Transverse colon (tissue), 4 donors: ENCODE data around the gene PPP1R12B. TPM values are rescaled to one million over a fixed set of nuclear protein-coding genes. Genes with fewer than 3 reads are reported as not detected.

ENCODE experiments used
- DNase-seq: peaks from one replicate; pipeline ENCODE4 v3.0.0-alpha.2; 2019
- H3K27ac ChIP-seq, 4 donors: fragments of 200-600 bp; sonication (generic); 2 replicates each; pipeline ENCODE4 v1.5.1; 2016 to 2018; ENCODE audit warnings: inconsistent platforms in 4 of 4
- H3K27me3 ChIP-seq: fragments of 200-600 bp; sonication (generic); 2 replicates; pipeline ENCODE4 v1.5.1; 2017; ENCODE audit warnings: inconsistent platforms
- H3K36me3 ChIP-seq, 4 donors: fragments of 200-600 bp; sonication (generic); 2 replicates each; pipeline ENCODE4 v1.5.1; 2017 to 2019; ENCODE audit warnings: inconsistent platforms in 4 of 4
- H3K4me1 ChIP-seq, 4 donors: fragments of 200-600 bp; sonication (generic); 2 replicates each; pipeline ENCODE4 v1.5.1; 2017 to 2020; ENCODE audit warnings: inconsistent platforms in 4 of 4
- H3K4me3 ChIP-seq, 4 donors: fragments of 200-600 bp; sonication (generic); 1 replicate in 1 of 4; 2 replicates in 3 of 4; pipeline versions ENCODE4 v1.5.1 to v1.6.1; 2017 to 2019; ENCODE audit warnings: inconsistent platforms in 4 of 4
- H3K9me3 ChIP-seq, 2 donors: fragments of 200-600 bp; sonication (generic); 2 replicates each; pipeline ENCODE4 v1.5.1; 2017 to 2019; ENCODE audit warnings: inconsistent platforms in 2 of 2
- EP300 ChIP-seq: sonication (generic); formaldehyde crosslinking; IDR thresholded peaks from one replicate; pipeline ENCODE4 v1.6.1; 2017; ENCODE audit warnings: antibody characterized with exemption, low read depth
- POLR2A ChIP-seq: fragments of 450-650 bp; IDR thresholded peaks from one replicate; pipeline ENCODE4 v1.6.1; 2016; ENCODE audit warnings: antibody characterized with exemption, mild to moderate bottlenecking, moderate library complexity
- POLR2AphosphoS5 ChIP-seq, 3 donors: sonication (generic); formaldehyde crosslinking; IDR thresholded peaks; one replicate each; pipeline ENCODE4 v1.6.1; 2016; ENCODE audit warnings: antibody characterized with exemption in 3 of 3
- WGBS, 2 donors: methylation state at CpG; one replicate each; pipeline ENCODE4 v1.1.5; 2018; ENCODE audit warnings: low coverage in 1 of 2; 5-methylcytosine and 5-hydroxymethylcytosine counted together
- in situ Hi-C, 4 donors: fragments of 200-750 bp; cut with MboI; loops; one replicate each; pipeline versions ENCODE4 v1.15.0 to v1.15.1; 2017; ENCODE audit warnings: low sequenced_read_pairs in 3 of 4, low pct_ligation_motif_present in 1 of 4, low pct_unique_long_range_greater_than_20kb in 1 of 4
- intact Hi-C: fragments of 100-400 bp; cut with DNase I; formaldehyde crosslinking; loops from one replicate; pipeline ENCODE4 v1.15.1; 2023; ENCODE audit warnings: low total_unique reads
- total RNA-seq, 4 donors: library from RNA; depleted of rRNA; stranded (reverse); fragments of >200 nt; gene quantifications; one replicate each; pipeline ENCODE4 v1.1.0, GENCODE V29; 2016
- TF ChIP-seq, protein P1 (sequence below), 5 experiments: fragments of 200-600 bp in 3 of 5; fragments of 450-650 bp in 2 of 5; sonication (generic) in 3 of 5; IDR thresholded peaks; 1 replicate in 2 of 5; 2 replicates in 3 of 5; pipeline ENCODE4 v1.5.1; 2016 to 2017; ENCODE audit warnings: antibody characterized with exemption in 5 of 5, inconsistent platforms in 3 of 5, mild to moderate bottlenecking in 2 of 5, moderate library complexity in 1 of 5

The PPP1R12B gene
- total RNA-seq, 4 donors from 2014 or later = 92.7 to 254 (median 137) TPM

- Histone ChIP-seq H3K4me3 (no peak overlapping the region), H3K9me3 (no peaks in the 10 kb centered on the region), H3K27ac (peak overlapping the region; percentile 68 to 84 (median 78)), H3K27me3 (no peaks in the 10 kb centered on the region), H3K36me3 (peaks cover 0 to 20% (median 7%) of the 10 kb centered on the region in 4 donors), H3K4me1 (peaks cover 31 to 48% (median 34%) of the 10 kb centered on the region in 4 donors)
- no peak for DNase-seq
- intact Hi-C loops (no loop called here), in situ Hi-C loops (no loop called here)
- TF ChIP-seq POLR2A (no peak), EP300 (no peak), POLR2AphosphoS5 (IDR thresholded peaks at IDR 0.05) (no peak)
- TF ChIP-seq, protein P1, sequence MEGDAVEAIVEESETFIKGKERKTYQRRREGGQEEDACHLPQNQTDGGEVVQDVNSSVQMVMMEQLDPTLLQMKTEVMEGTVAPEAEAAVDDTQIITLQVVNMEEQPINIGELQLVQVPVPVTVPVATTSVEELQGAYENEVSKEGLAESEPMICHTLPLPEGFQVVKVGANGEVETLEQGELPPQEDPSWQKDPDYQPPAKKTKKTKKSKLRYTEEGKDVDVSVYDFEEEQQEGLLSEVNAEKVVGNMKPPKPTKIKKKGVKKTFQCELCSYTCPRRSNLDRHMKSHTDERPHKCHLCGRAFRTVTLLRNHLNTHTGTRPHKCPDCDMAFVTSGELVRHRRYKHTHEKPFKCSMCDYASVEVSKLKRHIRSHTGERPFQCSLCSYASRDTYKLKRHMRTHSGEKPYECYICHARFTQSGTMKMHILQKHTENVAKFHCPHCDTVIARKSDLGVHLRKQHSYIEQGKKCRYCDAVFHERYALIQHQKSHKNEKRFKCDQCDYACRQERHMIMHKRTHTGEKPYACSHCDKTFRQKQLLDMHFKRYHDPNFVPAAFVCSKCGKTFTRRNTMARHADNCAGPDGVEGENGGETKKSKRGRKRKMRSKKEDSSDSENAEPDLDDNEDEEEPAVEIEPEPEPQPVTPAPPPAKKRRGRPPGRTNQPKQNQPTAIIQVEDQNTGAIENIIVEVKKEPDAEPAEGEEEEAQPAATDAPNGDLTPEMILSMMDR (IDR thresholded peaks at IDR 0.05) = no peak
- WGBS, 2 donors = 69 to 100% methylated on average over 1 to 2 of the region's 2 CpGs
Measured at GRCh38 chr1:202575918-202576653, 227.6 kb downstream of the PPP1R12B start.

GRCh38 chr1:202576816-202577215, 228.3 kb downstream of the PPP1R12B start:
- no peak overlapping the region for H3K4me3 ChIP-seq
- H3K9me3 ChIP-seq = no peaks in the 10 kb centered on the region
- 40 to 67% methylated on average over 1 of the region's 1 CpG for WGBS, 2 donors
- H3K27me3 ChIP-seq = no peaks in the 10 kb centered on the region
- no peak for DNase-seq
- TF ChIP-seq POLR2AphosphoS5 (IDR thresholded peaks at IDR 0.05) (peak in 2 of 3 donors; percentile 45 to 48), EP300 (no peak), POLR2A (no peak)
- H3K27ac ChIP-seq = peak overlapping the region; percentile 68 to 84 (median 78)
- intact Hi-C loops (no loop called here), in situ Hi-C loops (no loop called here)
- peaks cover 31 to 48% (median 34%) of the 10 kb centered on the region in 4 donors for H3K4me1 ChIP-seq
- H3K36me3 ChIP-seq = peaks cover 0 to 27% (median 10%) of the 10 kb centered on the region in 4 donors

- peaks cover 31 to 48% (median 32%) of the 10 kb centered on the region in 4 donors for H3K4me1 ChIP-seq
- 55 to 67% methylated on average over 2 of the region's 2 CpGs for WGBS, 2 donors
- peaks cover 0 to 29% (median 10%) of the 10 kb centered on the region in 4 donors for H3K36me3 ChIP-seq
- intact Hi-C loops (no loop called here), in situ Hi-C loops (no loop called here)
- TF ChIP-seq, protein P1 (IDR thresholded peaks at IDR 0.05) = no peak
- TF ChIP-seq POLR2A (no peak), EP300 (no peak), POLR2AphosphoS5 (IDR thresholded peaks at IDR 0.05) (no peak)
- no peaks in the 10 kb centered on the region for H3K27me3 ChIP-seq
- peak overlapping the region; percentile 68 to 84 (median 78) for H3K27ac ChIP-seq
- no peaks in the 10 kb centered on the region for H3K9me3 ChIP-seq
- no peak for DNase-seq
- H3K4me3 ChIP-seq = no peak overlapping the region
Measured at GRCh38 chr1:202577381-202577780, 228.9 kb downstream of the PPP1R12B start.

GRCh38 chr1:202578001-202578504, 229.6 kb downstream of the PPP1R12B start:
- H3K36me3 ChIP-seq = peaks cover 0 to 26% (median 9%) of the 10 kb centered on the region in 4 donors

DNA sequence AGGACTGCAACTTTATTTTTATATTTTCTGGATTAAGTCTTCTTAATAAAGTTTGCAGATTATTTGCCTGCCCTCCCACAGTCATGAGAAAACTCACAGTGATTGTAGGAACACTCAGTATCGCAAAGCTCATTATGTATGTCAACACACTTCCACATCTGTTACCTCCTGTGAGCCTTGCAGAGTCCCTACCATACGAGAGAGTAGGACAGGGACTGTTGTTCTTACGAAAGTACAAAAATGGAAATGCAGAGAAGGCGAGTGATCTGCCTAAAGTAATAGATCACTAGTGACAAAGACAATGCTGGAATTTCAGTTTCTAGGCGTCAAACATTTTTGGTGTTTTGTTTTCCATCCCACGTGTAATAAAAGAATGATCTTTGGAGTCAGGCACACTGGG, 230.1 kb downstream of the PPP1R12B start:
- in situ Hi-C loops = no loop called here
- TF ChIP-seq POLR2AphosphoS5 (IDR thresholded peaks at IDR 0.05) (peak in 2 of 3 donors; percentile 15 to 19), POLR2A (no peak)
- Histone ChIP-seq H3K27ac (peak overlapping the region; percentile 68 to 84 (median 78)), H3K9me3 (no peaks in the 10 kb centered on the region), H3K4me3 (no peak overlapping the region), H3K36me3 (peaks cover 0 to 29% (median 11%) of the 10 kb centered on the region in 4 donors), H3K4me1 (peaks cover 31 to 48% (median 32%) of the 10 kb centered on the region in 4 donors), H3K27me3 (no peaks in the 10 kb centered on the region)
- no peak for DNase-seq
- intact Hi-C loops = no loop called here
- 61 to 71% methylated on average over 6 of the region's 6 CpGs for WGBS, 2 donors

More at GRCh38 chr1:202578001-202578504, 229.6 kb downstream of the PPP1R12B start:
- Histone ChIP-seq H3K9me3 (no peaks in the 10 kb centered on the region), H3K4me1 (peaks cover 31 to 48% (median 32%) of the 10 kb centered on the region in 4 donors), H3K27ac (peak overlapping the region; percentile 68 to 84 (median 78)), H3K27me3 (no peaks in the 10 kb centered on the region), H3K4me3 (no peak overlapping the region)
- no peak for DNase-seq
- 63 to 70% methylated on average over 1 to 4 of the region's 4 CpGs for WGBS, 2 donors
- intact Hi-C loops (no loop called here), in situ Hi-C loops (no loop called here)
- TF ChIP-seq POLR2A = no peak
- TF ChIP-seq POLR2AphosphoS5 (IDR thresholded peaks at IDR 0.05) = peak; percentile 25 to 58 (median 35)
